Body of pancreas (tissue), 4 donors: Measurements from ENCODE around the gene TNFRSF12A.

Experiments
- CTCF ChIP-seq, 7 experiments: fragments of 450-650 bp in 4 of 7; fragments of 200-600 bp in 3 of 7; sonication (generic) in 3 of 7; IDR thresholded peaks; one replicate each; pipeline ENCODE4 v1.5.1; 2016 to 2019; ENCODE audit warnings: antibody characterized with exemption in 7 of 7
- POLR2A ChIP-seq, 3 donors: fragments of 450-650 bp; IDR thresholded peaks; one replicate each; pipeline ENCODE4 v1.6.1; 2016; ENCODE audit warnings: antibody characterized with exemption in 3 of 3, mild to moderate bottlenecking in 2 of 3

GRCh38 chr16:3025032-3026002, 5.1 kb downstream of the TNFRSF12A start:
- no peak for TF ChIP-seq CTCF (IDR thresholded peaks at IDR 0.05)
- peak in 1 of 3 donors; percentile 23 for TF ChIP-seq POLR2A (IDR thresholded peaks at IDR 0.05)
